ENCODE measurements around the gene PAQR3.
A peak's percentile ranks its signal among the peaks of the same experiment; 100 is the strongest.

Gene PAQR3

DNA sequence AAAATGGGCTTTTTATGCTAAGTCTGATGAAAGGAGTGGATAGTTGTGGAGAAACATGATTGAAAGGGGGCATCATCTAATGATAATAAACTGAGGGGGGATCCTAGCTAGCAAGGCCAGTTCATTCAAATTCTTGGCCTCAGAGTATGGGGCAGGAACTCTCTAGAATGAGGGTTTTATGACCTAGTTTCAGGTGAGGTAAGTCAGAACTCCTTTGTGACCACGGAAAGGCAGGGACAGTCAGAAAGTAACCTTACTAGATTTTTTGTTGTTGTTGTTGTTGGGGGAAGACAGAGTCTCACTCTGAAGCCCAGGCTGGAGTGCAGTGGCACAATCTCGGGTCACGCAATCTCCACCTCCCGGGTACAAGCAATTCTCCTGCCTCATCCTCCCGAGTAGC, 1.5 kb upstream of the PAQR3 start:
- Histone ChIP-seq H3K9me3 (no peaks in the 10 kb centered on the region), H3K36me3 (no peaks in the 10 kb centered on the region), H3K4me3 (ENCODE audit: low read depth in 1 of 2, low read length in 1 of 2) (no peak overlapping the region), H3K4me1 (ENCODE audit: control insufficient read depth in 1 of 2, insufficient read depth in 1 of 2, low read depth in 1 of 2, low read length in 1 of 2) (peaks cover 13 to 14% of the 10 kb centered on the region in 2 experiments), H3K27ac (no peak overlapping the region), H3K27me3 (peaks cover 12% of the 10 kb centered on the region)
- TF ChIP-seq, protein P1, sequence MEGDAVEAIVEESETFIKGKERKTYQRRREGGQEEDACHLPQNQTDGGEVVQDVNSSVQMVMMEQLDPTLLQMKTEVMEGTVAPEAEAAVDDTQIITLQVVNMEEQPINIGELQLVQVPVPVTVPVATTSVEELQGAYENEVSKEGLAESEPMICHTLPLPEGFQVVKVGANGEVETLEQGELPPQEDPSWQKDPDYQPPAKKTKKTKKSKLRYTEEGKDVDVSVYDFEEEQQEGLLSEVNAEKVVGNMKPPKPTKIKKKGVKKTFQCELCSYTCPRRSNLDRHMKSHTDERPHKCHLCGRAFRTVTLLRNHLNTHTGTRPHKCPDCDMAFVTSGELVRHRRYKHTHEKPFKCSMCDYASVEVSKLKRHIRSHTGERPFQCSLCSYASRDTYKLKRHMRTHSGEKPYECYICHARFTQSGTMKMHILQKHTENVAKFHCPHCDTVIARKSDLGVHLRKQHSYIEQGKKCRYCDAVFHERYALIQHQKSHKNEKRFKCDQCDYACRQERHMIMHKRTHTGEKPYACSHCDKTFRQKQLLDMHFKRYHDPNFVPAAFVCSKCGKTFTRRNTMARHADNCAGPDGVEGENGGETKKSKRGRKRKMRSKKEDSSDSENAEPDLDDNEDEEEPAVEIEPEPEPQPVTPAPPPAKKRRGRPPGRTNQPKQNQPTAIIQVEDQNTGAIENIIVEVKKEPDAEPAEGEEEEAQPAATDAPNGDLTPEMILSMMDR (IDR thresholded peaks at IDR 0.05), result no peak

DNA sequence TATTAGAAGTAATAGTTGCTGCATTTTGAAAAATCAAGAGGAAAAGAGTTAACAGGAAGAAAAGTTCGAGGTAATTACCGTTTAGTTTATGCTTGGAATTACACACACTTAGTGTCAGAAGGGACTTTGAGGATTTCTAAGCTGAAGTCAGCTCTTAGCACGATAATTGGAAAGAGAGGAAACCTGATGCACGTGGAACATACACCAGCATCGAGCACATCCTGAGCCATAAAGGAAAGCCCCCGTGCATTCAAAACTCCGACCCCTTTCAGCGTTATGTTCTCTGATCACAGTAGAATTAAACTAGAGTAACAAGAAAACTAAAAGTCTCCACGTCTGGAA, 400 bp upstream of the PAQR3 start:
- TF ChIP-seq, protein P1 (IDR thresholded peaks at IDR 0.05), result no peak
- Histone ChIP-seq H3K27me3 (peaks cover 12% of the 10 kb centered on the region), H3K36me3 (no peaks in the 10 kb centered on the region), H3K4me1 (ENCODE audit: control insufficient read depth in 1 of 2, insufficient read depth in 1 of 2, low read depth in 1 of 2, low read length in 1 of 2) (peaks cover 13 to 14% of the 10 kb centered on the region in 2 experiments), H3K4me3 (ENCODE audit: low read depth in 1 of 2, low read length in 1 of 2) (peak overlapping the region; percentile 67 to 73), H3K9me3 (no peaks in the 10 kb centered on the region), H3K27ac (no peak overlapping the region)

DNA sequence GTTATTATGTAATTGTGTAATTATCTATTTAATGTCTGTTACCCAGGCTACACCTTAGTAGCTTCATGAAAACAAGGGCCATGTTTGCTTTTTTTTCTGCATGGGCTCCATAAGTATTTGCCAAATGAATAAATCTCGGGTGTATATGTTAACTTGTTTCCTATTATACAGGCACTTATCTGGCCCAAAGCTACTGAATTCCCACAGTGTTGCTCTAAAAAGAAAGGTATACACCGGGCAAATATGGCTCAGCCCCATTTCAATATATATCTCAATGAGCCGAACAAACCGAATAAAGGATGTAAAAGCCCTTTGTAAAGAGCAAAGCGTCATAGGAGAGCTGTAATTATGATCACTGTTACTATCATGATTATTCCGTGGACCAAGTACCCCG, 767 bp downstream of the PAQR3 start:
- Histone ChIP-seq H3K9me3 (no peaks in the 10 kb centered on the region), H3K36me3 (no peaks in the 10 kb centered on the region), H3K27ac (no peak overlapping the region), H3K4me1 (ENCODE audit: control insufficient read depth in 1 of 2, insufficient read depth in 1 of 2, low read depth in 1 of 2, low read length in 1 of 2) (peaks cover 13 to 14% of the 10 kb centered on the region in 2 experiments), H3K4me3 (ENCODE audit: low read depth in 1 of 2, low read length in 1 of 2) (peak overlapping the region; percentile 67 to 73), H3K27me3 (peaks cover 12% of the 10 kb centered on the region)
- TF ChIP-seq, protein P1 (IDR thresholded peaks at IDR 0.05), result no peak

DNA sequence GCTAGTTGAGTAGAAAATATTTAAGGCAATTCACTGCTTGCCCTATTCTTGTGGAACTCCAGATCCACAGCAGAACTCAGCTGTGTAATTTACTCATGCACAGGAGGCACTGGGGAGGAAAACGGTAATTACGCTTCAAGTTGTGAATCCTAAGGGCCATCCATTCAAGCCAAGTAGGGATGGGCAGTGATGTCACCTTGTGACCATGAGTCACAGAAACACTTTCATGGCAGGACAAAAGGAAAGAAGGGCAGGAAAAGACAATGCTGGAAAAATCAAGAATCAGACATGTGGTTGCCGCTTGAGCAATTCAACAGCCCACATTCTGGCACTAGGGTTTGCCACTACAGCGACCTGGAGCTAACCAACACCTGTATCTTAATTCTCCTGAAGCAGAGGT, 1.4 kb downstream of the PAQR3 start:
- TF ChIP-seq, protein P1 (IDR thresholded peaks at IDR 0.05), result no peak
- peaks cover 12% of the 10 kb centered on the region for H3K27me3 ChIP-seq
- H3K4me1 ChIP-seq (ENCODE audit: control insufficient read depth in 1 of 2, insufficient read depth in 1 of 2, low read depth in 1 of 2, low read length in 1 of 2), result peaks cover 13 to 14% of the 10 kb centered on the region in 2 experiments
- no peak overlapping the region for H3K4me3 ChIP-seq (ENCODE audit: low read depth in 1 of 2, low read length in 1 of 2)
- H3K9me3 ChIP-seq, result no peaks in the 10 kb centered on the region
- H3K27ac ChIP-seq, result no peak overlapping the region
- H3K36me3 ChIP-seq, result no peaks in the 10 kb centered on the region

DNA sequence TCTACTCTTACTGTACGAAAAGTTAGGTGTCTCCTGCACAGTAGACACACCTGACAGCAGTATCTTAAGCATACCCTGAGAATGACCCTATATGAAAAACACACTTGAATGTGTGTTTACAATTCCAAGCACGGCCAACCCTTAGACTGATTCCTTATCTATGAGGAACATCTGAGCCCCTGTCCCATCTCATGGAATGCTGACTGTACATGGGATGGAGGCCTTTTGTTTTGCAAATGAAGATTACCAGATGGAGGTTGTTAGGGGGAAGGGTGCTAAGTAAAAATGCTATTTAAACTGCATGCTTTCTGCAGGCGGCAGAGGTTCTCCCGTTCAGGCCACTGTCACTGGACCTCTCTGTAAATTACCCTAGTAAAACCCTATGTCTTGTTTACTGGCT, 2.2 kb downstream of the PAQR3 start:
- no peaks in the 10 kb centered on the region for H3K36me3 ChIP-seq
- H3K9me3 ChIP-seq, result no peaks in the 10 kb centered on the region
- no peak overlapping the region for H3K4me3 ChIP-seq (ENCODE audit: low read depth in 1 of 2, low read length in 1 of 2)
- H3K27me3 ChIP-seq, result peaks cover 12% of the 10 kb centered on the region
- H3K4me1 ChIP-seq (ENCODE audit: control insufficient read depth in 1 of 2, insufficient read depth in 1 of 2, low read depth in 1 of 2, low read length in 1 of 2), result peaks cover 13 to 14% of the 10 kb centered on the region in 2 experiments
- H3K27ac ChIP-seq, result no peak overlapping the region
- TF ChIP-seq, protein P1 (IDR thresholded peaks at IDR 0.05), result no peak

Data from neutrophil (primary cell).